CD4-positive, CD25-positive, alpha-beta regulatory T cell (primary cell): ENCODE measurements around the gene GALNT1. TPM values are rescaled to one million over a fixed set of nuclear protein-coding genes. Genes with fewer than 3 reads are reported as not detected.

Source experiments
- ATAC-seq, 2 donors: fragments of 150-1000 bp; cut with Tn5 transposase; one replicate each; pipeline ENCODE4 v1.10.0; 2021; ENCODE audit warnings: low read depth in 2 of 2, moderate number of reproducible peaks in 2 of 2, moderate library complexity in 1 of 2
- DNase-seq, 3 donors: peaks; one replicate each; pipeline versions ENCODE4 v3.0.0 to v3.0.0-alpha.2; 2012 to 2022; ENCODE audit warnings: mixed read lengths in 1 of 3
- H3K27ac ChIP-seq: one replicate; pipeline ENCODE4 v1.7.0; 2013; ENCODE audit warnings: mild to moderate bottlenecking, low read length; ENCODE audit not compliant: insufficient read depth, poor library complexity, severe bottlenecking
- H3K27me3 ChIP-seq: one replicate; pipeline ENCODE4 v1.7.0; 2013; ENCODE audit warnings: low read length; ENCODE audit not compliant: control insufficient read depth, insufficient read depth
- H3K36me3 ChIP-seq: one replicate; pipeline ENCODE4 v1.7.0; 2013; ENCODE audit warnings: mild to moderate bottlenecking, low read length, moderate library complexity; ENCODE audit not compliant: control insufficient read depth, insufficient read depth
- H3K4me1 ChIP-seq: 2 replicates; pipeline ENCODE4 v1.7.0; 2013; ENCODE audit warnings: mild to moderate bottlenecking, low read length; ENCODE audit not compliant: insufficient read depth, control insufficient read depth, poor library complexity, severe bottlenecking
- H3K4me3 ChIP-seq: one replicate; pipeline ENCODE4 v1.7.0; 2013; ENCODE audit warnings: low read depth, mild to moderate bottlenecking, low read length, moderate library complexity
- H3K9me3 ChIP-seq, 2 experiments: 1 replicate in 1 of 2; 2 replicates in 1 of 2; pipeline ENCODE4 v1.7.0; 2013; ENCODE audit warnings: low read length in 2 of 2, mild to moderate bottlenecking in 1 of 2, moderate library complexity in 1 of 2; ENCODE audit not compliant: control insufficient read depth in 2 of 2
- H3K27ac Mint-ChIP-seq, 3 donors: one replicate each; pipeline ENCODE4 v1.8.0; 2020 to 2022; ENCODE audit warnings: mild to moderate bottlenecking in 3 of 3, mixed read lengths in 3 of 3, moderate library complexity in 2 of 3
- H3K27me3 Mint-ChIP-seq: one replicate; pipeline ENCODE4 v1.8.0; 2022; ENCODE audit warnings: mild to moderate bottlenecking, mixed read lengths
- H3K36me3 Mint-ChIP-seq: one replicate; pipeline ENCODE4 v1.8.0; 2020; ENCODE audit warnings: mixed read lengths
- H3K4me1 Mint-ChIP-seq, 4 donors: one replicate each; pipeline ENCODE4 v1.8.0; 2020 to 2022; ENCODE audit warnings: mixed read lengths in 4 of 4, mild to moderate bottlenecking in 1 of 4
- H3K4me3 Mint-ChIP-seq, 4 donors: one replicate each; pipeline ENCODE4 v1.8.0; 2020 to 2022; ENCODE audit warnings: mild to moderate bottlenecking in 4 of 4, mixed read lengths in 4 of 4, moderate library complexity in 3 of 4
- H3K9me3 Mint-ChIP-seq, 7 donors: one replicate each; pipeline ENCODE4 v1.8.0; 2020 to 2022; ENCODE audit warnings: mixed read lengths in 7 of 7, mild to moderate bottlenecking in 3 of 7, moderate library complexity in 2 of 7
- polyA plus RNA-seq, 4 donors: library from polyadenylated mRNA; unstranded; fragments of 300-500 nt; fragmentation: Illumina TruSeq; gene quantifications; one replicate each; pipeline ENCODE4 v1.2.3, GENCODE V29; 2021
- total RNA-seq: library from RNA; stranded (reverse); gene quantifications from one replicate; pipeline ENCODE4 v1.2.3, GENCODE V29; 2022

GALNT1 gene
- total and polyA plus RNA-seq, 5 donors from 2014 or later, result 18.8 to 49.6 (median 22.7) TPM

GRCh38 chr18:35597758-35598157 is 16.2 kb downstream of the GALNT1 start:
- Histone ChIP-seq H3K27ac (no peak overlapping the region), H3K9me3 (peaks cover 12 to 16% of the 10 kb centered on the region in 2 experiments), H3K4me3 (no peak overlapping the region), H3K27me3 (no peaks in the 10 kb centered on the region), H3K36me3 (no peaks in the 10 kb centered on the region), H3K4me1 (no peaks in the 10 kb centered on the region)
- ATAC-seq (no peak), DNase-seq (no peak)
- Mint-ChIP-seq H3K36me3 (peaks cover 32% of the 10 kb centered on the region), H3K27me3 (no peaks in the 10 kb centered on the region), H3K27ac (no peak overlapping the region), H3K9me3 (peaks cover 4 to 33% (median 9%) of the 10 kb centered on the region in 7 donors), H3K4me3 (no peak overlapping the region), H3K4me1 (peaks cover 21 to 35% (median 28%) of the 10 kb centered on the region in 4 donors)

- Histone ChIP-seq H3K27me3 (no peaks in the 10 kb centered on the region), H3K4me1 (no peaks in the 10 kb centered on the region), H3K4me3 (no peak overlapping the region), H3K27ac (no peak overlapping the region), H3K36me3 (no peaks in the 10 kb centered on the region), H3K9me3 (peaks cover 19 to 24% of the 10 kb centered on the region in 2 experiments)
- Mint-ChIP-seq H3K4me1 (peaks cover 24 to 33% (median 28%) of the 10 kb centered on the region in 4 donors), H3K4me3 (no peak overlapping the region), H3K9me3 (peaks cover 4 to 44% (median 18%) of the 10 kb centered on the region in 7 donors), H3K27ac (no peak overlapping the region), H3K27me3 (no peaks in the 10 kb centered on the region), H3K36me3 (peaks cover 36% of the 10 kb centered on the region)
- no peak for DNase-seq
- ATAC-seq, result no peak
Observed at GRCh38 chr18:35602193-35602820, 20.8 kb downstream of the GALNT1 start.

- H3K9me3 Mint-ChIP-seq, result peaks cover 4 to 44% (median 18%) of the 10 kb centered on the region in 7 donors
- no peak for ATAC-seq
- H3K27me3 Mint-ChIP-seq, result no peaks in the 10 kb centered on the region
- H3K4me3 Mint-ChIP-seq, result no peak overlapping the region
- Histone ChIP-seq H3K4me1 (no peaks in the 10 kb centered on the region), H3K9me3 (peaks cover 19 to 24% of the 10 kb centered on the region in 2 experiments), H3K27me3 (no peaks in the 10 kb centered on the region), H3K27ac (no peak overlapping the region), H3K36me3 (no peaks in the 10 kb centered on the region), H3K4me3 (no peak overlapping the region)
- DNase-seq, result no peak
- no peak overlapping the region for H3K27ac Mint-ChIP-seq
- peaks cover 25 to 38% (median 30%) of the 10 kb centered on the region in 4 donors for H3K4me1 Mint-ChIP-seq
- peaks cover 36% of the 10 kb centered on the region for H3K36me3 Mint-ChIP-seq
Observed at GRCh38 chr18:35603008-35603407, 21.5 kb downstream of the GALNT1 start.

GRCh38 chr18:35603528-35603927 is 22.0 kb downstream of the GALNT1 start:
- Mint-ChIP-seq H3K36me3 (peaks cover 31% of the 10 kb centered on the region), H3K4me1 (peaks cover 26 to 38% (median 28%) of the 10 kb centered on the region in 4 donors), H3K27ac (no peak overlapping the region), H3K4me3 (no peak overlapping the region), H3K9me3 (peaks cover 4 to 41% (median 18%) of the 10 kb centered on the region in 7 donors), H3K27me3 (no peaks in the 10 kb centered on the region)
- Histone ChIP-seq H3K9me3 (peaks cover 19 to 24% of the 10 kb centered on the region in 2 experiments), H3K4me3 (no peak overlapping the region), H3K4me1 (no peaks in the 10 kb centered on the region), H3K27ac (no peak overlapping the region), H3K27me3 (no peaks in the 10 kb centered on the region), H3K36me3 (no peaks in the 10 kb centered on the region)
- DNase-seq, result no peak
- no peak for ATAC-seq

- Histone ChIP-seq H3K9me3 (peaks cover 19 to 24% of the 10 kb centered on the region in 2 experiments), H3K27me3 (no peaks in the 10 kb centered on the region), H3K27ac (no peak overlapping the region), H3K4me1 (no peaks in the 10 kb centered on the region), H3K4me3 (no peak overlapping the region), H3K36me3 (no peaks in the 10 kb centered on the region)
- peaks cover 25 to 37% (median 29%) of the 10 kb centered on the region in 4 donors for H3K4me1 Mint-ChIP-seq
- no peak overlapping the region for H3K27ac Mint-ChIP-seq
- H3K27me3 Mint-ChIP-seq, result no peaks in the 10 kb centered on the region
- peaks cover 4 to 41% (median 18%) of the 10 kb centered on the region in 7 donors for H3K9me3 Mint-ChIP-seq
- peaks cover 29% of the 10 kb centered on the region for H3K36me3 Mint-ChIP-seq
- DNase-seq (no peak), ATAC-seq (no peak)
- no peak overlapping the region for H3K4me3 Mint-ChIP-seq
Observed at GRCh38 chr18:35604369-35604768, 22.8 kb downstream of the GALNT1 start.

DNA sequence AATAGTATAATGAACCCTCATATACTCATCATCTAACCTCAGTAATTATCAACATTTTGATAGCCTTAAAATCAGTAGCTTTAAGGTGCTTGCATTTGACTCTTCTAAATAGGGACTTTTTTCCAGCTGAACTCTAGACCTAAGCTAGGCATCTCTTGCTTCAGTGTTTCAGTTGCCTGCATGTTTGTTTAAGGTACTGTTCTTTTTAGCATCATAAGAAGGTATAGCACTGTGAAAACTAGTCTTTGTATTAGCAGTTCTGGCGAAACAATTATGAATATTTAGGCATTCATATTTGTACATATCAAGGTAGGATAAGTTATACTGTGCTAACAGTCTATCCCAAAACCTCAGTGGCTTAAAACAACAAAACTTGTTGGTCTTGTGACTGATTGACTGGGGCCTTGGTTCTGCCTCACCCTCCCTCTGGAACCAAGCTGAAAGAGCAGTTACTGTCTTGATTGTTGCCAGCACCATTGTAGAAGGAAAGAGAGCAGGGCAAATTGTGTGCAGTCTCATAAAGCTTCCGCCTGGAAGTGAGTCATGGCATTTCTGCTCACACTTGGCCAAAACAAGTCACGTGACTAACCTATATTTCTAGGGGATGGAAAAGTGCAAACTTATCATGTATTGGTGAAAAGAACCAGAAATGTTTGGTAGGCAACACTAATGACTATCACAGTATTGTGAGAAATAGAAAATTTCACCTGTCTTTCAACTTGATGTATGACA is 24.3 kb downstream of the GALNT1 start:
- H3K36me3 ChIP-seq, result no peaks in the 10 kb centered on the region
- no peaks in the 10 kb centered on the region for H3K4me1 ChIP-seq
- H3K27me3 Mint-ChIP-seq, result no peaks in the 10 kb centered on the region
- H3K9me3 ChIP-seq, result peaks cover 19 to 24% of the 10 kb centered on the region in 2 experiments
- no peak for DNase-seq
- H3K9me3 Mint-ChIP-seq, result peaks cover 4 to 30% (median 13%) of the 10 kb centered on the region in 7 donors
- H3K27me3 ChIP-seq, result no peaks in the 10 kb centered on the region
- H3K27ac ChIP-seq, result no peak overlapping the region
- peaks cover 27 to 39% (median 31%) of the 10 kb centered on the region in 4 donors for H3K4me1 Mint-ChIP-seq
- no peak overlapping the region for H3K4me3 Mint-ChIP-seq
- H3K36me3 Mint-ChIP-seq, result peaks cover 22% of the 10 kb centered on the region
- H3K27ac Mint-ChIP-seq, result no peak overlapping the region
- no peak overlapping the region for H3K4me3 ChIP-seq
- ATAC-seq, result peak in 1 of 2 donors; percentile 34

DNA sequence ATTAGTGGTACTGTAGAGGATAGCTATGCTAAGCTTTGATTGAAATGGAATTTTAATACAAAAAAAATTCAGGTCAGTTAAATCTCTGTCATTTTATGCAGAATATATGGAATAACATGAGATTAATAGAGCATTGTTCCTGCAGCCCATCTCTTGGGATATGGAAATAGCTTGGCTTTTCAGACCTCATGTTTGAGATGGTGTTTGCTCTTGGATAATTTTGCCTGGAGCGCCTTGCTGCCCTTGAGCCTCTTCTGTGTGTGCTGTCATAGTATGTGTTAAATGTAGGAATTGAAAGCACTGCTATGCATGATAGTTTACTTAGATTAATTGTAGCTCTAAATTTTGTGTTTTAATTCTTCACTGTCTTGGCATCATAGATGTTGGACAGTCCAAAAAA is 27.7 kb downstream of the GALNT1 start:
- no peak for ATAC-seq
- Mint-ChIP-seq H3K27me3 (no peaks in the 10 kb centered on the region), H3K9me3 (peaks cover 0 to 5% (median 0%) of the 10 kb centered on the region in 7 donors), H3K27ac (no peak overlapping the region), H3K36me3 (no peaks in the 10 kb centered on the region), H3K4me3 (no peak overlapping the region), H3K4me1 (peaks cover 18 to 43% (median 27%) of the 10 kb centered on the region in 4 donors)
- H3K9me3 ChIP-seq, result no peaks in the 10 kb centered on the region
- no peaks in the 10 kb centered on the region for H3K36me3 ChIP-seq
- H3K4me3 ChIP-seq, result no peak overlapping the region
- no peaks in the 10 kb centered on the region for H3K27me3 ChIP-seq
- no peak overlapping the region for H3K27ac ChIP-seq
- H3K4me1 ChIP-seq, result no peaks in the 10 kb centered on the region
- DNase-seq, result no peak
